HG02852 (cell line): ENCODE measurements around the gene PTPRK.

Source experiments
- ATAC-seq: cut with Tn5 transposase; IDR thresholded peaks from one replicate; pipeline ENCODE4 v1.9.1; 2021; ENCODE audit warnings: mild to moderate bottlenecking, moderate library complexity; ENCODE audit not compliant: unreplicated experiment

Gene PTPRK

DNA sequence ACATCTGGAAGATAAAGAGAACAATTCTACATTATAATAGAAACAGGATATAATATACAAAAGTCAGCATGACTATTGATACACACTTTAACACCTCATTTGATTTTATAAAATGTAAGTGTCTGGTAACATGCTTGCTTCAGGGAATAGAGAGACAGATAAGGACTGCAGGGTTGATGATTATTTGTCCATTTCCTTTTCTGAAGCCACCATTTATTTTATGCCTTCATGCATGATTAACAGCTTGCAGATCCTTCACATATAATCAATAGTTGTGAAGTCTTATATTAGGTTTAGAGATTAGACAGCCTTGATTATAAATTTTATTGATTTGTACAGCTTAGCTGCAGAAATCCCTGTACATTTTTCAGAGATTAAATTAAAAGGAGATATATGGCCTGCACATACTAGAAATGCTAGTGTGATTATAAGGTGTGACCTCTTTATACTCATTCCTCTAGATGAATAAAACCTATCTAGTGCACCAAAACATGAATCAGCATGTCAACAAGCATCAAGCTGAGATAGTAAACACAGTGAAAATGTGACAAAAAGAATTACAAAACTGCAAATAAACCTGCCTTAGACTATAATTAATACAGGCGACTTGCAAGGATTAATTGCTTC is 420.7 kb downstream of the PTPRK start:
- ATAC-seq = no peak

DNA sequence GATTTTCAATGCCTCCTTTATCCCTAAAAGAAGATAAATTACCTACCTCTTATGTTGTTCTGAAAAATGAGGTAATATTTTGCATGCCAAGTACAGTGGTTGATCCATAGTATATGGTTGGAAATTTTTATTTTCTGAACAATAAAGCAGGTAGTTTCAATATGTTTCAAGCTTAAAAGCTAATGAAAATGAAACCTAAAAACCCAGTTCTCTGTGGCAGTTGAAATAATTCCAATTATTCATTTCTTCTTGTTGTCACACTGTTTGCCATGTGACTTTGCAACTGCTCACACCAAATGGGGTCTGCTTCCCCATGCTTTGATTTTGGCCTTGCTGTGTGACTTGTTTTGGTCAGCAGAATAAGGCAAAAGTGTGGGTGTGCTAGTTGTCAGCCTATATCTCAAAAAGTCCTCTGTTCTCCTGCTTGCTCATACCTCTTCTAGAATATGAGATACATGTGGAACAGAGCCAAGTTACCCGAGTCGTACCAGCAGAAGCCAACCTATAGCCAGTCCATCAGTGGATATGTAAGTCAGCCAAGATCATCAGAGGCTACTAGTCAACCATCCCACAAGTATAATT is 422.3 kb downstream of the PTPRK start:
- peak; percentile 59 for ATAC-seq

DNA sequence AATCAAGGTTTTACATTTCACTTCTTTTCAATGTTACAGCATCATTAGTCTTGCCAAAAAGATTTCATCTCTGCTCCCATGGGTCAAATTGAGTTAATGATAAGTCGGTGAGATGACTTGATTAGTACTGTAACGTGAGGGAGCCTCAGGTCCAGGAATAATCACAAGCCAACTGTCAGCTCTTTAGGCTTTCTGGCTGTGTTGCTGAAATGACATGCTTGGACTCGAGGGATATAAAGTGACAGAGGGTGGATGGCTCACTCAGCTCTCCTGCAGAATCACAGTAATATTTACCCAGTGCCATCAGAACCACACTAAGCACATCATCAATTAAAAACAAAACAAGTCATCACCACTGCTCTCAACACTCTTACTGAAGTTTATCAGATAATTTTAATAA is 423.4 kb downstream of the PTPRK start:
- no peak for ATAC-seq

DNA sequence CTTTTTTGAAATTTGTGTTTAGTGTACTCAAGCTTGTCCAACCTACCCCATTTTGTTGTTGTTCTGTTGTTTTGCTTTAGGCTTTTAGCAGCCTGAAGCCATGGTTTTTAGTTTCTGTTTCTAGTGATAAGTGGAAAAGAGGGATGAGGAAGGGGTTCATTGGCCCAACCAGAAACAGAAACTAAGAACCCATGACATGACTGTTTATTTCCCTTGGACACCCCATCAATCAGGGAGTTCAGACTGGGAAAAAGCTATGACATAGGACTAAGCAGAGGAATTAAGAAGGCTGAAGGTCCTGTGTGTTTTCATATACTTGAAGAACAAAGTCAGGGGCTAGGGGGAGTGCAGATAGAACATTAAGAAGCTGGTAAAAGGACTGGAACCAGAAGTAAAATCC is 425.0 kb downstream of the PTPRK start:
- ATAC-seq = no peak

DNA sequence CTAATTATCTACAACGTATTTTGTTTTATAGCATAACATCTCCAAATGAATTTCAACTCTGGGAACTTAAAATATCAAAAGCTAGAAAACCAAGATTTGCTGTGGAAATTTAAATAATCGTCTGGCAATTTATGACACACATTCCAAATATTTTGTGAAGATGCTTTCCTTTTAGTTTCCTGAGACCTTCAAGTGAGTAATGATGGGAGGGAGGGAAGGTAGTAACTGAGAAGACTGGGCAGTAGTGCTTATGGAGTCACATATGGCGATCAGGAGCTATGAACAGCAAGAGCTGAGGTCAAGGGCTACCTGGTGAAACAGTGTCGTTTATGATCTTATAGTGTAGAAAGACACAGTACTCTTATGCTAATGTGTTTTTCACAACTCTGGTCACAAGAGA is 441.4 kb downstream of the PTPRK start:
- no peak for ATAC-seq

DNA sequence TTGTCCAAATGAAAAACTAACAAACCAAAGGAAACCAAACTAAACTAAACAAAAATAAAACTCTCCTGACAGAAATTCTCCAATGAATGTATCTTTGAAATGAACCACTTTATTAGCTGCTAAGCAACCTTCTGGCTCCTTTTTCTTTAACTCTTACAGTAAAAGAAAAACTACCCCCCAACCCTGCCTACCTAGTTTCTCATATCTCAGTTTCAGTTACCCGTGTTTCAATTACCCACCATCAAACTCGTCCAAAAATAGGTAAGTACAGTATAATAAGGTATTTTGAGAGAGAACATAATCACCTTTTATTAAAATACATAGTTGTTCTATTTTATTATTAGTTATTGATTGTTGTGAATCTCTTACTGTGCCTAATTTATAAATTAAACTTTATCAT is 442.1 kb downstream of the PTPRK start:
- peak; percentile 86 for ATAC-seq

DNA sequence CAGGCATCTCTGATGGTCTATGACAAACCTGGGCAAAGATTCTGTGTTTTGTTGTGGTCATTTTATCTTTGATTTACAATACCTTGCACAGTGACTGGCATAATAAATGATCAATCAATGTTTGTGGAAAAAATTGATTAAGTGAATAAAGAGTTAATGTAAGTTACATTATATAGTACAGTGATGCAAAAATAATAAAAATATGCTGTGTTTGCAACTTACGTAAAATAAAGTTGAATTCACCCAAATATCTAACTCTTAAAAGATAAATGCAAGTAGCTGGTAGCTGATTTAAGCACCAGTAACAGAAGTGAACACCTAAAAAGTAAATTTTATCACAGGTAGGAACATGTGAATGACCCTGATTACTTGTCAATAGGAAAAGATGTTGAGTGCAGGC is 443.6 kb downstream of the PTPRK start:
- no peak for ATAC-seq

DNA sequence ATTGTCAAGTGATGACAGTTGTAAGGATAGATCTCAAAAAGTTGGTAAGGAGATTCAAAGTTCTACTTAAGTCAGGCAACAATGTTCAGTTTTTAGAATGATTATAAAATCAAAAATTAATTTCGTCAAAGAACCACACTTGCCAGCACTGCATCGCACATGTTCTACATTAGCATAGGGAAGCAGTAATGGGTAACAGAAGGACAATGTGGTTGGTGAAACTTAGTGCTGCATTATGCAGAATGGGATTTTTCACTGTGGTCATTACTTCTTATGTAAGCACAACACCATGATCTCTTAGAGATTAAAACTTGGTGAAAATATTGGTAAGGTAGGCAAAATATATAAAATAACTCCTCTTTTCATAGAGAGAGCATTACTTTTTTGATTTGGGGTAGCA is 445.8 kb downstream of the PTPRK start:
- ATAC-seq = no peak

DNA sequence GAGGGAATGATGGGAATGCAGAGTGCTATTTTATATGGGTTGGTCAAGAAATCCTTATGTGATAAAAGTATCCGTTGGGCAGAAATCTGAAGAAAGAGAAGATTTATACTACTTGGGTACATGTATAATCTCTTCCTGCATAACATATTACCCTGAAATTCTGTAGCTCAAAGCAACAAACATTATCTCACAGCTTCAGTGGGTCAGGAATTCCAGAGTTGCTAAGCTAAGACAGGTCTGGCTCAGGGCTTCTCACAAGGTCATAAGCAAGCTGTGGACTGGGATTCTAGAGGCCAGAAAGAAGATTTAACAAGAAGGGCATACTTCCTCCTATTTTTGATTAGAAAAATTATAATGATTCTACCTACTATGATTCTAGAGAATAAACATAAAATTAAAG is 447.0 kb downstream of the PTPRK start:
- no peak for ATAC-seq

DNA sequence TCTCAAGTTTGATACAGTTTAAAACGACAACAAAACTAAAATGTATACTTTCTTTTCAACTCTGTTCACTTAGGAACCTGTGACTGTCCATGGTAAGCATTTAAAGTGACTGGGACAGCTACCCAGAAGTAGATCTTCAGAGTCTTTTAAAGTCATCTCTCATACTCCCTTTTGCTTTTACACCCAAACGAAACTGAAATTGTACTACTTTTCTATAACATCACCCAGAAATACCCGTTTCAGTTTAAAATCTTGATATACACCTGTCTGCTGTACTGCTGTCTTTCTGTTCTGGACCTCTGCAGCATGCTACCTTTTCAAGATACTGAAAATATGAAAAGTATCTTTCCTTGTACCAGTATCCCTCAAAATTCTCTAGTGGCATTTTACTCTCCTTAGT is 449.2 kb downstream of the PTPRK start:
- peak; percentile 91 for ATAC-seq

DNA sequence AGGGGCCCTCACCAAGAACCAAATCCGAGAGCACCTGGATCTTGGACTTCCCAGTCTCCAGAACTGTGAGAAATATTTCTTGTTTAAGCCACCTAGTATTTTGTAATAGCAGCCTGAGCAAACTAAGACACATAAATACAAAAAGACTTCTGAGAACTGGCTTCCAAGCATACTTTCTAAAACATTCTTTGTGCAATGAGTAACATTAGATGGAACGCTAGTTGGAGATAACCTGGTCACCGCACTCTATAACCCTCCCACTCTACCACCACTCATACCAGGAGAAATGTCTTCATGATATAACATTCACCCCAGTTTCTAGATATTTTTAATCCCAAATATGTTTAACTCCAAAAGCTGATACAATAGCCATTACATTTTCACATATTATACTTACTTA is 450.0 kb downstream of the PTPRK start:
- no peak for ATAC-seq

DNA sequence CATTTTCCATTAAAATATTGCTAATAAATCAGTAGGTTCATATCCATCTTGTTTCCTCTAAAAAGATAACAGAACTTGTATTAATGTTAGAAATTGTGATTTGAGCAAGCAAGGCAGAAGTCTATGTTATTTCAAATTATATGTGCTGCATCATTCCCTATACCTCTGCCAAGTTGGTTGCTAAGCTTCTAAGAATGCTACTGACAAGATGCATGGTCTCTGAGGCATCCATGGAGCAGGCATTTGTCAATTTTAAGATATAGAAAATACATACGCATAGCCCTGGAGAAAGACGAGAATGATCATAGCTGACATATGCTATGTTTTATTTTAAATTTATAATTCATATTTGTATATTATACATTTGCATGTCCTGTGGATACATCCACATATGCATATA is 451.2 kb downstream of the PTPRK start:
- no peak for ATAC-seq

DNA sequence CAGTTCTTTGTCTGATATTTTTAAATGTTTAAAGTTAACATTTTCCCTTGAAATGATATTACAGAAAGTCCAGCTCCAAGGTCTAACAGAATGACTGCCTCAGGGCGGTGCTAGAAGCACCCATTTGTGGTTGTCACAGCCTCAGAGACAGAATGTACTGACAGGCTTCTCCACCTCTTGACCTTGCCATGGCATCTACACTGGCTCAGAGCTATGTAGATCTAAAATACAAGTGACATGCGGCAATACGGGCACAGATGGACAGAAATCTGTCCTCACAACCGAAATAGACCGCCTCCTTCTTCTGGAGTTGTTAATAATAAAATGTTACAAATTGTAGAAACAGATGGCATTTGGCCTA is 452.3 kb downstream of the PTPRK start:
- no peak for ATAC-seq

DNA sequence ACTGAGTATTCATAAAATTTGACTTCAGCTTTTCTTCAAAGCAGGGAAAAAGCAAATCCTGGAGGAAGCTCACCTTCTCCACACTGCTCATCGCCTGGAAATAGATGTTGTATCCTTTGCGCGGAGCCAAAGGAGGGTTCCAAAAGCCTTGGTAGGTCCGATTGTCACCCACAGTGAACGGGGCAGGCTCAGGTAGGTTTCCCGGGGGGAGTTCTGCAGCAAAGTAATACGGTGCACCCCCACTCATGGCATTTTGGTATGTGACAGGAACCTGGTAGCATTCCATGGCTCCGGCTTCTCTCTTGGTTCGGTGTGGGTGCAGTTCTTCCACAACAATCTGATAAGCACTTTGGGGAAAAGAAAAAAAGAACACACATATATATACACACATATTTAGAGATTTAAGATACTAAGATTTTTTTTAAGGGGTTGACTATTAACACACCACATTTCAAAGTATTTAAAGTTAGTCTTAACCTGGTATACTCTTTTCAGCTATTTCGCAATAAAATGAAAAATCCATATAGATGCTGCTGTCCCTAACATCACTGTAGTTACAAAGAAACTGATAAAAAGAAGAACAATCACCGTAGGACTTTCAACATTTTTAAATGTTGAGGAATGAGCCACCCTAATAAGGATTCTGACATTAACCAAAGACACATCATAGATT is 452.8 kb downstream of the PTPRK start:
- no peak for ATAC-seq

DNA sequence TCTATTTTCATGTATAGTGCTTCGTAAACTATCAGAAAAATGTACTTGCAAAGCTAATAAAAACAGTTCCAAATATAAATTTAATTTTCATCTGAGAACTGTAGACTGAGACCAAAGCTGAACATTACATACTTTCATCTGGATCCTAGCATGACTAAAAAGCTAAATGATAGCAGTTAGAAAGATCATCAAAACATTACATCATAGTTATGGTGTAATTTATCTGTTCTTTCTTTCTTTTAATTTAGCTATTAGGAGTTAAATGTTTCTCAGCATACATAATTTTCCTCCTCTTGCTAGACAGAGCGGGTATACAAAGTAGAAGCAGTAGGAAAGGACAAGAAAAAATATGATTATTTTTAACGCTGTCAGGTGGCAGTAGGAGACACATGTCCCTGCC is 455.3 kb downstream of the PTPRK start:
- no peak for ATAC-seq

DNA sequence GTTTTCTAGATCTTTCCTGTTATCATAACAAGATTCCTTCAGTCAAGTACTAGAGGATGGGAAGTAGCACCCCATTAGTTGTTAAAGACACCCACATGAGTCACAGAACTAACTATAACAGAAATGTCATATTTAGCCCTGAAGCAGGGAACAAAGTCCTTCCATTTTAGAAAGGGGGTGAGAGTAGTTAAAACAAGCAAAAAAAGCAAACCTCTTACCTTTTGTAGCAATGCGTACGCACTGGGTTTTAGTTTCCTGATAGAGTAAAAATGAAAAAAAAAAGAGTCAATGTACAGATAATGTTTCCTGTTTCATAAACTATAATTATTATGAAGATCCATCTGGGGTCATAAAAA is 455.9 kb downstream of the PTPRK start:
- ATAC-seq = no peak

DNA sequence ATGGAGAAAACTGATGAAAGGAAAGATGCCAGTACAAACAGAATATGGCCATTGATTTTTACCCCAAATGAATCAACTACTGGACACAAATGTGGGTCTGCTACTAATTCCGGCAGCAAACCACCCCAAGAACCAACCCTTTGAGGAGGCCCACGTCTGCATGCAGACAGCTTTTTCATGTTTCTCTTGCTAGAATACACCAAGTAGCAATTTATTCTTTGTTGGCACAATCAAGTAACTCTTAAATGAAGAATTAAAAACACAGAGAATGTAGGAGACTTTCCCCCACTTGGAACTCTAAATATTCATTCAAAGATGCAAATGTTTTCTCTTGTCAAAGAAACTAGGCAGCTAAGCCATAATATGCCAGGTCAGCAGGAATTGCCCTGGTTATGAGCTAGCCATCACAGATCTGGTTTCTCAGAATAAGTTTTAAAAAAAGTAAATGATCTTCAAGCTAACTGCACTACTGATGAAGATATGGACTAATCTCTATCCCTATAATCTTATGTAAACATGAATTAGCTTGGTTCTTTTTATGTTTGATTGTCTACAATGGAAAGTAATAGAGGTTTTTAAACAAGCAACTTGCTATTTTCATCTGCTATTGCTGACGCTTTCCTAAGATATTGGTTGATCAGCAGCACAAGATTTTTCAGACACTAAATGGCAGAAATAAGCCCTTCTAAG is 456.4 kb downstream of the PTPRK start:
- no peak for ATAC-seq

DNA sequence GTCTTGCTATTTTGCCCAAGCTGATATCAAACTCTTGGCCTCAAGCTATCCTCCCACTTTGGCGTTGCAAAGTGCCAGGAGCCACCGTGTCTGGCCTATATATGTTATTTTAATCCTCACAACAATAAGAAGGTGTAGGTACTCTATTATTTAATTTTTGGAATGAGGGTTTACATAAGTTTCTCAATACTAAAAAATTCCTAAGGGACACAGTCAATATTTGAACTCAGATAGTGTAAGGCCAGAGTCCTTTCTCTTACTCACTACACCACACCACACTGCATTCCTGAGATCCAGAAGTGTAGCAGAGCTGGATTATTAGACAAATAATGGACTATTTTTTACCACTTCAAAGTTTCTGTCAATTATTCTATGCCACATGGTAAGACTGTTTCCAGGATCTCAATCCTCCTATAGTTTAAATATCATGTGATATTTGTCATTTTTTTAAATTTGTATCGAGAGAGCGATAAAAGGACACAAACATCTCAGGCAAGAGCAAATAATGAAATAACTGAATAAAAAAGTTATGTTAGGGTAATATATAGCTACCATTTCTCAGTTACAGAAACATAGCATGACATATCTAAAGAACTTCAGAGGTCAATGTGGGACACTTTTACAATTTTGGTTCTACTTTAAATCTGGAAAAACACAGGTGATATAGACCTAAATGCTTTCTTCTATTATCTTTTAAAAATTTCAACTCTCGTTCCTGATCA is 457.4 kb downstream of the PTPRK start:
- no peak for ATAC-seq

DNA sequence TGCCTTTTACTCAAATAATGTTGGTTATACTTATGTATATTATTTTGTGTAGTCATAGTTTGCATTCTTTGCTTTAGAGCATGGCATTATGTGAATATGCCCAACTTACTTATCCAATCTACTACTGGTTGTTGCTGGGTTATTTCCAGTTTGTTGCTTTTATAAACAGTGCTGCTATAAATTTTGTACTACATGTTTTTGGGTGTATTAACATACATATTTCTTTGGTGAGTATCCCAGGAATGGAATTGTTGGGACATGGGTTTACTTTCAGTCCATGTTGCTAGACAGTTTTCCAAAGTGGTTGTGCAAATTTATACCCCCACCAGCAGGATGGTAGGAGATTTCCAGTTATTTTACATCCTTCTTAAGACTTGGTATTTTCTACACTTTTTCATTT is 462.5 kb downstream of the PTPRK start:
- no peak for ATAC-seq

DNA sequence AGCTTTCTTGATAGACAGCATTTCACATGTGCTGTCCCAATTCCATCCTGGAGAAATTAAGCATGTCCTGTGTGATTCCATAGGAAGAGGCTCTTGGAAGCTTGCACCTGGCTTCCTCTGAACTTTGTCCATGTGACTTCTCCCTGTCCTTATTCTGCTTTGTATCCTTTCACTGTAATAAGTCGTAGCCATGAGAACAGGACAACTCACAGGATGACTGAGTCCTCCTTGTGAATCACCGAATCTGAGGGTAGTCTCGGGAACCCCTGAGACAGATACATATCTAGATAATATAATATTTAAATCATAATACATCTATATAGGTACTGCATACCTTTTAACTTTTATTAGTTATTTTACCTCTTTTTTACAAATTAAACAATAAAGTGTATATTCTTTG is 462.9 kb downstream of the PTPRK start:
- no peak for ATAC-seq

DNA sequence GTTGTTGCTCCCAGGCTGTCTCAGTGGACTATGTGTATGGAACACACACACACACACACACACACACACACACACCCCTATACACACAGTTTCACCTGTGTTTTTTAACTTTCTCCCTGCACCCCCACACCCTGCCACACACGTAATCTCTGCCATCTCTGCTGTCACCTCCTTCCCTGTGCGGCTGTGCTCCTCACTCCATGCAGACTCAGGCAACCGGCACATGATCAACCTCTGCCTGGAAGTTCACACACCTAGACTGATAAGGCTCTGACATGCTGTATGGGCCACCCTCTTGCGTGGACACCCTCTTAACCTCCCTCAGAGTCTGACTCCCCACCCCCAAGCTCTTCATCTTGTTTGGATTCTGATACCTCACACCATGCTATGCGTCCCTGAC is 467.3 kb downstream of the PTPRK start:
- no peak for ATAC-seq

DNA sequence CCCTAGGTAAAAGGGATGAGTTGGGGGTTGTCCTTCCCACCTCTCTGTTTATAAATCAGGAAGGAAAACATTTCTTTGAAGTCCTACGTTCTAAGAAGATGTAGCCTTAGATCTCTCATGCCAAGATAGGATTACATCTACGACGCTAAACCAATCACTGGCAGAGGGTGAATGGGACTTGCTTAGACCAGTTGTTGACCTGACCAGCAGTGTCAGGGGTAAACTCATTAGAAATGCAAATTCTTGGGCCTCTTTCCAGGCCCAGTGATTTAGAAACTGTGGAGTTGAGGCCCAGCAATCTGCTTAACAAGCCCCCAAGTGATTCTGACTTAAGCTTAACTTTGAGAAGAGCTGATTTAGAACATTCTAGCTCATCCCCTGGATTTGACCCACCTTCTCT is 472.4 kb downstream of the PTPRK start:
- no peak for ATAC-seq
